Motor neuron (in vitro differentiated cells): ENCODE measurements around the gene NPR2. TPM values are rescaled to one million over a fixed set of nuclear protein-coding genes. Genes with fewer than 3 reads are reported as not detected.

ENCODE experiments used
- ATAC-seq, 8 experiments: fragments of 200-7000 bp; cut with Tn5 transposase; replicated peaks in 6 of 8; 2 replicates each; pipeline ENCODE4 v1.8.0; 2021; ENCODE audit warnings: mild to moderate bottlenecking in 8 of 8, moderate library complexity in 8 of 8
- H3K27ac ChIP-seq, 2 donors: fragments of 250-450 bp; sonication (Bioruptor Pico); 2 replicates each; pipeline ENCODE4 v1.9.0; 2021; ENCODE audit warnings: antibody characterized with exemption in 2 of 2, mild to moderate bottlenecking in 2 of 2, moderate library complexity in 1 of 2
- H3K4me1 ChIP-seq, 2 donors: fragments of 250-450 bp; sonication (Bioruptor Pico); replicated peaks in 1 of 2; 2 replicates each; pipeline ENCODE4 v1.6.1; 2021; ENCODE audit warnings: antibody characterized with exemption in 2 of 2, mild to moderate bottlenecking in 2 of 2, moderate library complexity in 1 of 2
- H3K4me3 ChIP-seq, 5 donors: fragments of 250-450 bp; sonication (Bioruptor Pico); 2 replicates each; pipeline ENCODE4 v1.9.0; 2021; ENCODE audit warnings: antibody characterized with exemption in 5 of 5, mild to moderate bottlenecking in 5 of 5, moderate library complexity in 4 of 5
- WGBS, 10 experiments: fragments of 450-650 bp; shearing (Covaris generic); methylation state at CpG; one replicate each; pipeline ENCODE4 v1.0.0; 2022; 5-methylcytosine and 5-hydroxymethylcytosine counted together
- in situ Hi-C, 9 experiments: fragments of 400-800 bp; cut with MboI; loops; one replicate each; pipeline ENCODE4 v1.15.0; 2021; ENCODE audit warnings: low sequenced_read_pairs in 9 of 9, low pct_unique_long_range_greater_than_20kb in 2 of 9; ENCODE audit not compliant: unreplicated experiment in 9 of 9
- total RNA-seq, 8 experiments: library from RNA; unstranded; fragments of 300-600 nt; gene quantifications; 2 replicates each; pipeline versions ENCODE4 v1.2.3 to v1.2.4, GENCODE V29; 2022

NPR2 gene
- 10 to 100 TPM in 5 of 8 experiments, 1 to 10 TPM in 3; 5.5 to 37.8 (median 14.6) TPM for total RNA-seq

GRCh38 chr9:35791297-35791921, at the start of gene NPR2:
Gene NPR2 (plus strand): TSS chr9:35791591. CDS start chr9:35792409, 818 bp downstream.
- Histone ChIP-seq H3K4me1 (peaks cover 21 to 39% of the 10 kb centered on the region in 2 donors), H3K27ac (peak within 1 kb of the TSS; percentile 73 to 84), H3K4me3 (peak within 1 kb of the TSS; percentile 31 to 39 (median 36))
- no CpG with 5 or more reads among the region's 64 CpGs for WGBS, 10 experiments
- peak; percentile 57 to 75 (median 68) for ATAC-seq
- in situ Hi-C loops = loop anchor here in 5 of 9 experiments (25.0 kb wide), 2 partner anchors 96 to 221 kb away; no protein-coding TSS in a partner anchor

GRCh38 chr9:35741740-35742139, 49.7 kb upstream of the NPR2 start:
- H3K4me3 ChIP-seq = no peak overlapping the region
- in situ Hi-C loops = no loop called here
- 60 to 100% (median 97%) methylated on average over 1 to 5 of the region's 7 CpGs; no CpG with 5 or more reads in 4 of the 10 experiments for WGBS, 10 experiments
- ATAC-seq = no peak
- no peak overlapping the region for H3K27ac ChIP-seq
- H3K4me1 ChIP-seq = peaks cover 12 to 15% of the 10 kb centered on the region in 2 donors

GRCh38 chr9:35743452-35743851, 47.9 kb upstream of the NPR2 start:
- 0 to 100% (median 80%) methylated on average over 1 to 2 of the region's 2 CpGs; no CpG with 5 or more reads in 1 of the 10 experiments for WGBS, 10 experiments
- H3K4me1 ChIP-seq = peaks cover 17 to 26% of the 10 kb centered on the region in 2 donors
- H3K27ac ChIP-seq = no peak overlapping the region
- H3K4me3 ChIP-seq = no peak overlapping the region
- ATAC-seq = no peak
- in situ Hi-C loops = no loop called here

DNA sequence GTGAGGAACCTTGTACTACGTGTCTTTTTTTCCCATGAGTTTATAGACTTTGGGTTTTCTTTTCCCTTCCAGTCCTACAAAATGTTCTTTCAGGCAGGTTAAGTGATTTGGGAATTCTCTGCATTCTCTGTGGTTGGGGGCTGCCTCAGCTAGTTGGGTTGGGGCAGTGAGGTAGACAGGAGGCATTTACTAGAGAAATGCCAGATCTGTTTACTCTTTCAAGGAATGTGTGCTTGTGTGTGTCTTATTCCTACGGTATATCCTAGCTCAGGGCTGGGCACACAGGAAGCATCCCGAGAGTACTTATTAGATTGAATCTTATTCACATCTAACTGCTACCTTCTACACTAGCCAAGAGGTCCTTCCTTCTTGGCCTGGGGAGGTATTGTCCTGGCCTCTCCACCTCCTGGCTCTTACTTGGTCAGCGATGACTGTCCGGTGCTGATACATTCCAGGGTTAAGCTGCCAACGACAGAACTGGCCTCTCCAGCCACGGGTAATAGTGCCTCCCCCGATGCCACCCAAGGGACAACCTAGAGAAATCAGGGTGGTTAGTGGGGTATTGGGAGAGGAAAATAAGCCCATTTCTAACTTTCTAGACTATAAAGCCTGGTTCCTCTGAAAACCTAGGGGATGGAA, 47.4 kb upstream of the NPR2 start:
- in situ Hi-C loops = no loop called here
- peaks cover 17 to 26% of the 10 kb centered on the region in 2 donors for H3K4me1 ChIP-seq
- no peak for ATAC-seq
- H3K27ac ChIP-seq = no peak overlapping the region
- 65 to 100% (median 91%) methylated on average over 1 to 8 of the region's 8 CpGs; no CpG with 5 or more reads in 2 of the 10 experiments for WGBS, 10 experiments
- no peak overlapping the region for H3K4me3 ChIP-seq

DNA sequence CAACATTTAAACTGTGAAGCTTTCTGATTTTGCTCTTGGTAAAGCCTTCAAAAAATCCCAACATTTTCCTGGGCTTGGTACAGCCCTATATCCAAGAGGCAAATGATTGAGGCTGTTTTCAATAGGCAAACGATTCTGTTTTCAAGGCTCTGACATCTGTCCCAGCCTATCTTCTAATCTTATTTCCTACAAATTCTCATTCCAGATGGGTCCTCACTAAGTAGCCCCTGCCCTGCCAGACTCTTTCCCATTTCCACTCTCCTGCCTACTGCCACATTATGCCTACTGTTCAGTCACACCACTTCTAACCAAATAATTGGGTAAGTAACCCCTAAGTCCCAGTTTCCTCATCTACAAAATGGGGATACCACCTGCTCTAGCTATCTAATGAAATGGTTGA, 45.8 kb upstream of the NPR2 start:
- peak overlapping the region in 1 of 5 donors; percentile 95 for H3K4me3 ChIP-seq
- H3K4me1 ChIP-seq = peaks cover 22 to 31% of the 10 kb centered on the region in 2 donors
- H3K27ac ChIP-seq = no peak overlapping the region
- no peak for ATAC-seq
- 0 to 100% (median 86%) methylated on average over 1 of the region's 1 CpG; no CpG with 5 or more reads in 1 of the 10 experiments for WGBS, 10 experiments
- in situ Hi-C loops = no loop called here

- no peak overlapping the region for H3K27ac ChIP-seq
- WGBS, 10 experiments = 31 to 83% (median 61%) methylated on average over 2 to 3 of the region's 3 CpGs; no CpG with 5 or more reads in 2 of the 10 experiments
- peaks cover 22 to 31% of the 10 kb centered on the region in 2 donors for H3K4me1 ChIP-seq
- ATAC-seq = no peak
- in situ Hi-C loops = no loop called here
- H3K4me3 ChIP-seq = peak overlapping the region; percentile 71 to 99 (median 95)
These were observed 44.8 kb upstream of the NPR2 start for GRCh38 chr9:35746583-35746982.

DNA sequence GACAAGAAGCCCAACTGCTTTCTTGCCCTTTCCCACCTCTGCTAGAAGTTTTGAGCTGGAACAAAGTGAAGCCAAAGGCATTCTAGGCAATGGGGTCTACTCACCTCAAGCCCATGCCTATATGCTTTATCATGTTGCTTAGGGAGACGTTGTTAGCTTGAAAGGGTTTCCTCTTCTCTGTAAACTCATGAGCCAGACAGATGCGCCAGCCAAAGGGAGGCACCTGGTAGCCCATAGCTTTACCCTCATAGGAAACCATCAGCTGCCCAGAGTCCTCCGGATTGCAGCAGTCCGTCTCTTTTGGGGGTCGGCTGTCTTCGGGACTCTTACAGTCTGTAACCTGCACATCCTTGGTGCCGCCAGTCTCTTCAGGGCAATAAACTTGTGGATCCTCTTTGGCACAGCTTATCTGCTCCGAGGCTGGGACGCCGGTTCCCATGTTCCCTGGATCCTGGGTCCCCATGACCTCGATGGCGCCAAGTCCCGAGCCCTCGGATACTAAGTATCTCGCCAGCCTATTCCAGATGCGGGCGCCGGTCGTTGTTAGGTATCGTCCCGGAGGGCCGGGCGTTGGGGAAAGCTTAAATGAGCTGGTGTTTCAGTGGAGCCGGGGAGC, 43.0 kb upstream of the NPR2 start:
- H3K4me3 ChIP-seq = peak overlapping the region; percentile 71 to 99 (median 95)
- peak overlapping the region; percentile 74 to 84 for H3K27ac ChIP-seq
- in situ Hi-C loops = no loop called here
- WGBS, 10 experiments = 0 to 3% (median 0%) methylated on average over 2 to 14 of the region's 24 CpGs; no CpG with 5 or more reads in 4 of the 10 experiments
- peaks cover 22 to 31% of the 10 kb centered on the region in 2 donors for H3K4me1 ChIP-seq
- ATAC-seq = peak in 3 of 8 experiments; percentile 1 to 4 (median 2)

- Histone ChIP-seq H3K4me3 (peak within 1 kb of the TSS; percentile 71 to 99 (median 95)), H3K4me1 (peaks cover 22 to 31% of the 10 kb centered on the region in 2 donors), H3K27ac (peak within 1 kb of the TSS; percentile 74 to 84)
- ATAC-seq = peak; percentile 87 to 95 (median 92)
- in situ Hi-C loops = no loop called here
- WGBS, 10 experiments = 0 to 10% methylated on average over 2 to 3 of the region's 69 CpGs; no CpG with 5 or more reads in 8 of the 10 experiments
These were observed 42.4 kb upstream of the NPR2 start, which contains the start of the genes GBA2 and RGP1 for GRCh38 chr9:35748858-35749514. Gene GBA2 (minus strand): TSS chr9:35749228. CDS start chr9:35748704, 524 bp downstream. Gene RGP1 (plus strand): TSS chr9:35749287. CDS start chr9:35749756, 469 bp downstream.

DNA sequence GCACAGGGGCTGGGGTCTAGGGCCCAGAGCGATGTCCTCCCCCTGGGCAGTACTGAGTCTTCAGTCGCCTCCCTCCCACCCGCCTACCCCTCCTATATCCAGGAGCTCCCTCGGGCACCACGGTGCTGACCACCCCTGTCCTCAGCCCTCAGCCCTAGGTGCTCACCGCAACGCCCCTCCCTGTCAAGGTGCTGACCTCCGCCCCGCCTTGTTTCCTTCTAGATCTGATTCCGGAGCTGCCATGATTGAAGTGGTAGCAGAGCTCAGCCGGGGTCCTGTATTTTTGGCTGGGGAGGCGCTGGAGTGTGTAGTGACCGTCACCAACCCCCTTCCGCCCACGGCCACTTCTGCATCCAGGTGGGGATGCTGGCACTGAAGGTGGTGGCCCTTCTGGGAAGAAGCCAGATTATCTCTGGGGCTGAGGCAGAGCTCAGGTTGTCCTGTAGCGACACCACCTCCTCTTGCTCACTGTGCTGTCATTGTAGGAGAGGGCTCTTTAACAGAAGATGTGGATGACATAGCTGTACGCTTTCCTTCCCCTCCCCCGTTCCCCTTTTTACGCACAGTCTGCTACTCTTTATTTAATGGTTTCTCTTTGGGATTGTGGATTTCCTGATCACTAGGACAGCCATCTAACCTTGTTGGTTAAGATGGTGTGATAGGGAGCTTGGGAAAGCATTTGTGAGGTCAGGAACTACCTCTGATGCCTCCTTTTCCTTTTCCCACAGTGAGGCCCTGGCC, 41.7 kb upstream of the NPR2 start:
- in situ Hi-C loops = no loop called here
- Histone ChIP-seq H3K4me1 (peaks cover 22 to 31% of the 10 kb centered on the region in 2 donors), H3K27ac (peak overlapping the region; percentile 74 to 84), H3K4me3 (peak overlapping the region; percentile 71 to 99 (median 95))
- 0 to 17% (median 5%) methylated on average over 1 to 6 of the region's 19 CpGs; no CpG with 5 or more reads in 6 of the 10 experiments for WGBS, 10 experiments
- peak; percentile 8 to 70 (median 64) for ATAC-seq

GRCh38 chr9:35750256-35750531, 41.2 kb upstream of the NPR2 start:
- in situ Hi-C loops = no loop called here
- peak overlapping the region; percentile 71 to 99 (median 95) for H3K4me3 ChIP-seq
- WGBS, 10 experiments = 50% methylated on average over 2 of the region's 4 CpGs; no CpG with 5 or more reads in 9 of the 10 experiments
- no peak for ATAC-seq
- peaks cover 22 to 30% of the 10 kb centered on the region in 2 donors for H3K4me1 ChIP-seq
- peak overlapping the region in 1 of 2 donors; percentile 74 for H3K27ac ChIP-seq

GRCh38 chr9:35753466-35753865, 37.9 kb upstream of the NPR2 start:
- H3K27ac ChIP-seq = no peak overlapping the region
- no peak overlapping the region for H3K4me3 ChIP-seq
- no peak for ATAC-seq
- in situ Hi-C loops = no loop called here
- H3K4me1 ChIP-seq = peaks cover 8 to 10% of the 10 kb centered on the region in 2 donors
- 73 to 100% (median 96%) methylated on average over 2 to 4 of the region's 5 CpGs; no CpG with 5 or more reads in 3 of the 10 experiments for WGBS, 10 experiments

DNA sequence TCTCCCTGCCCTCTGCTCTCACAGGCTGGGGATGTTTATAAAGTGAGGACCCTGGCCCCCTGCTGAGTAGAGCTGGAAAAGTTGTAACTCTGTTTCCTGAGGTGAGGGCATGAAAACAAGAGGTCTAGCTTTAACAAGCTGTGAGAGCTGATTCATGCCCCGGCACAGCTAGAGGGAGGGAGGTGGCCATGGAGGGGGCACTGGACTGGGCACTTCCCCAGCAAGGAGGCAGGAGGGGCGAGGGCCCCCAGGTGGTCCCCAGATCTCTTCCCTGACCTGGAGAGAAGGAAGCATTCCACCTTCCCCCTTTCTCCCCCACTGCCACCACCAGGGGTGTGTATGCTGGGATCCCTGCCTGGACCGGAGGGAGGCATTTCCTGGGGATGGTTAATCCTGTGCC, 37.1 kb upstream of the NPR2 start, which contains the start of gene MSMP:
MSMP (minus strand) TSS at position 13 of the 400 bp plus-strand sequence. CDS start 147 bp downstream, outside the sequence.
- WGBS, 10 experiments = 50 to 100% (median 78%) methylated on average over 1 to 2 of the region's 3 CpGs; no CpG with 5 or more reads in 6 of the 10 experiments
- Histone ChIP-seq H3K4me3 (no peak within 1 kb of the TSS), H3K4me1 (peaks cover 8 to 10% of the 10 kb centered on the region in 2 donors), H3K27ac (no peak within 1 kb of the TSS)
- in situ Hi-C loops = no loop called here
- ATAC-seq = no peak
